Astrocyte (in vitro differentiated cells and primary cell): ENCODE measurements around the gene MAGIX.

Source experiments
- CTCF ChIP-seq: IDR thresholded peaks from 2 replicates; pipeline ENCODE4 v1.5.1; 2011; ENCODE audit warnings: low read depth, mild to moderate bottlenecking, inconsistent platforms, low read length, moderate library complexity; ENCODE audit not compliant: insufficient read depth
- EZH2 ChIP-seq: IDR thresholded peaks from 2 replicates; pipeline ENCODE4 v1.6.1; 2012; ENCODE audit warnings: mild to moderate bottlenecking, low read length, inconsistent platforms; ENCODE audit not compliant: insufficient read depth

GRCh38 chrX:49188468-49189076 is 26.0 kb downstream of the MAGIX start:
- TF ChIP-seq CTCF, result no peak
- TF ChIP-seq EZH2, result no peak
